Upper lobe of left lung (tissue), 6 donors: Measurements from ENCODE around the gene PREX1. TPM values are rescaled to one million over a fixed set of nuclear protein-coding genes. Genes with fewer than 3 reads are reported as not detected.

ENCODE experiments used
- ATAC-seq, 2 donors: fragments of 200-7000 bp; cut with Tn5 transposase; one replicate each; pipeline ENCODE4 v1.9.1; 2022; ENCODE audit warnings: mild to moderate bottlenecking in 2 of 2, moderate library complexity in 2 of 2; ENCODE audit not compliant: low FRiP score in 2 of 2
- DNase-seq, 2 donors: peaks; one replicate each; pipeline ENCODE4 v3.0.0-alpha.2; 2019 to 2020
- H3K27ac ChIP-seq, 4 donors: fragments of 200-600 bp; sonication (generic); one replicate each; pipeline ENCODE4 v1.5.1; 2016 to 2019
- H3K27me3 ChIP-seq, 4 donors: fragments of 200-600 bp; sonication (generic); one replicate each; pipeline ENCODE4 v1.5.1; 2017 to 2019
- H3K36me3 ChIP-seq, 4 donors: fragments of 200-600 bp; sonication (generic); one replicate each; pipeline ENCODE4 v1.5.1; 2016 to 2019
- H3K4me1 ChIP-seq, 4 donors: fragments of 200-600 bp; sonication (generic); one replicate each; pipeline ENCODE4 v1.5.1; 2018 to 2019
- H3K4me3 ChIP-seq, 4 donors: fragments of 200-600 bp; sonication (generic); one replicate each; pipeline ENCODE4 v1.5.1; 2017 to 2019; ENCODE audit warnings: mild to moderate bottlenecking in 2 of 4, moderate library complexity in 1 of 4
- H3K9me3 ChIP-seq, 4 donors: fragments of 200-600 bp; sonication (generic); one replicate each; pipeline ENCODE4 v1.5.1; 2018 to 2019
- CTCF ChIP-seq, 6 experiments: fragments of 450-650 bp in 4 of 6; fragments of 200-600 bp in 2 of 6; sonication (generic) in 2 of 6; IDR thresholded peaks; one replicate each; pipeline ENCODE4 v1.5.1; 2016 to 2019; ENCODE audit warnings: antibody characterized with exemption in 6 of 6
- EP300 ChIP-seq, 4 donors: sonication (generic); formaldehyde crosslinking; IDR thresholded peaks; one replicate each; pipeline ENCODE4 v1.5.1; 2017; ENCODE audit warnings: antibody characterized with exemption in 4 of 4, control low read depth in 2 of 4
- POLR2A ChIP-seq, 4 donors: fragments of 450-650 bp; IDR thresholded peaks; one replicate each; pipeline ENCODE4 v1.5.1; 2016 to 2017; ENCODE audit warnings: antibody characterized with exemption in 4 of 4, mild to moderate bottlenecking in 2 of 4
- POLR2AphosphoS5 ChIP-seq, 2 donors: sonication (generic); formaldehyde crosslinking; IDR thresholded peaks; one replicate each; pipeline ENCODE4 v1.5.1; 2017; ENCODE audit warnings: antibody characterized with exemption in 2 of 2
- WGBS, 2 donors: methylation state at CpG; one replicate each; pipeline ENCODE4 v1.1.5; 2017 to 2018; 5-methylcytosine and 5-hydroxymethylcytosine counted together
- total RNA-seq, 6 donors: library from RNA; depleted of rRNA in 4 of 6; stranded (reverse); fragments of >200 nt in 4 of 6; gene quantifications; one replicate each; pipeline versions ENCODE4 v1.1.0 to v1.2.1, GENCODE V29; 2016 to 2021
- donor health status: DM: no; HTN: no; CAD: no; lungs with moderate emphysema.
- donor health status: DM: no; HTN: yes; CAD: no; lungs with severe emphysema.

PREX1 gene
- total RNA-seq, 6 donors from 2014 or later, result 42.8 to 177 (median 74.6) TPM

- peak overlapping the region in 3 of 4 donors; percentile 26 to 64 (median 44) for H3K27ac ChIP-seq
- ATAC-seq (no peak), DNase-seq (no peak)
- no peaks in the 10 kb centered on the region for H3K27me3 ChIP-seq
- peaks cover 0 to 40% (median 16%) of the 10 kb centered on the region in 4 donors for H3K36me3 ChIP-seq
- no peaks in the 10 kb centered on the region for H3K9me3 ChIP-seq
- TF ChIP-seq CTCF (IDR thresholded peaks at IDR 0.05), result no peak
- no peak for TF ChIP-seq POLR2A (IDR thresholded peaks at IDR 0.05)
- 64 to 72% methylated on average over 6 to 12 of the region's 12 CpGs for WGBS, 2 donors
- peaks cover 18 to 81% (median 51%) of the 10 kb centered on the region in 4 donors for H3K4me1 ChIP-seq
- H3K4me3 ChIP-seq, result no peak overlapping the region
Measured at GRCh38 chr20:48706710-48707365, 121.0 kb downstream of the PREX1 start.

- no peaks in the 10 kb centered on the region for H3K27me3 ChIP-seq
- H3K36me3 ChIP-seq, result peaks cover 0 to 45% (median 18%) of the 10 kb centered on the region in 4 donors
- H3K27ac ChIP-seq, result peak overlapping the region in 2 of 4 donors; percentile 44 to 64
- WGBS, 2 donors, result 95 to 100% methylated on average over 2 of the region's 2 CpGs
- ATAC-seq, result peak in 1 of 2 donors; percentile 25
- TF ChIP-seq POLR2A (IDR thresholded peaks at IDR 0.05), result no peak
- TF ChIP-seq POLR2AphosphoS5 (IDR thresholded peaks at IDR 0.05), result no peak
- no peak for TF ChIP-seq CTCF (IDR thresholded peaks at IDR 0.05)
- TF ChIP-seq EP300 (IDR thresholded peaks at IDR 0.05), result no peak
- H3K9me3 ChIP-seq, result no peaks in the 10 kb centered on the region
- no peak for DNase-seq
- peaks cover 18 to 74% (median 49%) of the 10 kb centered on the region in 4 donors for H3K4me1 ChIP-seq
- H3K4me3 ChIP-seq, result no peak overlapping the region
Measured at GRCh38 chr20:48706116-48706656, 121.6 kb downstream of the PREX1 start.

- H3K27me3 ChIP-seq, result no peaks in the 10 kb centered on the region
- H3K4me1 ChIP-seq, result peaks cover 18 to 74% (median 49%) of the 10 kb centered on the region in 4 donors
- peak overlapping the region in 2 of 4 donors; percentile 44 to 64 for H3K27ac ChIP-seq
- 66 to 70% methylated on average over 8 of the region's 8 CpGs for WGBS, 2 donors
- no peaks in the 10 kb centered on the region for H3K9me3 ChIP-seq
- H3K4me3 ChIP-seq, result no peak overlapping the region
- H3K36me3 ChIP-seq, result peaks cover 0 to 51% (median 21%) of the 10 kb centered on the region in 4 donors
- ATAC-seq (no peak), DNase-seq (no peak)
- TF ChIP-seq POLR2AphosphoS5 (IDR thresholded peaks at IDR 0.05) (no peak), EP300 (IDR thresholded peaks at IDR 0.05) (no peak), POLR2A (IDR thresholded peaks at IDR 0.05) (no peak), CTCF (IDR thresholded peaks at IDR 0.05) (no peak)
Measured at GRCh38 chr20:48705240-48706115, 122.3 kb downstream of the PREX1 start.

- no peak overlapping the region for H3K4me3 ChIP-seq
- H3K27me3 ChIP-seq, result no peaks in the 10 kb centered on the region
- peaks cover 0 to 55% (median 23%) of the 10 kb centered on the region in 4 donors for H3K36me3 ChIP-seq
- TF ChIP-seq CTCF (IDR thresholded peaks at IDR 0.05), result no peak
- no peak for TF ChIP-seq POLR2A (IDR thresholded peaks at IDR 0.05)
- no peak for TF ChIP-seq EP300 (IDR thresholded peaks at IDR 0.05)
- no peak for TF ChIP-seq POLR2AphosphoS5 (IDR thresholded peaks at IDR 0.05)
- ATAC-seq (no peak), DNase-seq (no peak)
- peaks cover 15 to 68% (median 43%) of the 10 kb centered on the region in 4 donors for H3K4me1 ChIP-seq
- WGBS, 2 donors, result 78 to 87% methylated on average over 10 of the region's 10 CpGs
- peak overlapping the region in 1 of 4 donors; percentile 64 for H3K27ac ChIP-seq
- no peaks in the 10 kb centered on the region for H3K9me3 ChIP-seq
Measured at GRCh38 chr20:48704761-48705160, 123.0 kb downstream of the PREX1 start.
